Mucosa of gallbladder (tissue), 1 donor: ENCODE results near the gene FGD2. TPM values are rescaled to one million over a fixed set of nuclear protein-coding genes. Genes with fewer than 3 reads are reported as not detected.

ENCODE experiments used
- DNase-seq: peaks from one replicate; pipeline ENCODE4 v3.0.0-alpha.2; 2020; ENCODE audit warnings: low spot score
- total RNA-seq: library from RNA; stranded (reverse); gene quantifications from one replicate; pipeline ENCODE4 v1.2.1, GENCODE V29; 2021
- donor health status: DM: no; HTN: no; CAD: no.

FGD2 gene
- total RNA-seq, 1 donor from 2014 or later = 20.5 TPM

GRCh38 chr6:37018198-37019064, 13.0 kb downstream of the FGD2 start:
- peak; percentile 92 for DNase-seq

- DNase-seq = no peak
Measured at GRCh38 chr6:37019065-37019450, 13.6 kb downstream of the FGD2 start.

GRCh38 chr6:37020381-37020780, 14.9 kb downstream of the FGD2 start:
- peak; percentile 42 for DNase-seq

- DNase-seq = no peak
Measured at GRCh38 chr6:37020812-37021211, 15.4 kb downstream of the FGD2 start.

GRCh38 chr6:37021356-37022129, 16.1 kb downstream of the FGD2 start:
- DNase-seq = no peak

GRCh38 chr6:37022135-37022863, 16.8 kb downstream of the FGD2 start:
- DNase-seq = no peak

GRCh38 chr6:37024656-37025337, 19.3 kb downstream of the FGD2 start:
- peak; percentile 85 for DNase-seq

- no peak for DNase-seq
Measured at GRCh38 chr6:37025621-37026466, 20.4 kb downstream of the FGD2 start.

GRCh38 chr6:37027036-37027720, 21.7 kb downstream of the FGD2 start:
- no peak for DNase-seq

- DNase-seq = no peak
Measured at GRCh38 chr6:37027811-37028469, 22.5 kb downstream of the FGD2 start.

GRCh38 chr6:37029249-37029971, 24.0 kb downstream of the FGD2 start:
- DNase-seq = peak; percentile 74

- DNase-seq = no peak
Measured at GRCh38 chr6:37030599-37030998, 25.1 kb downstream of the FGD2 start.

- DNase-seq = no peak
Measured at GRCh38 chr6:37032239-37032638, 26.8 kb downstream of the FGD2 start.

GRCh38 chr6:37033255-37033654, 27.8 kb downstream of the FGD2 start:
- DNase-seq = no peak

- no peak for DNase-seq
Measured at GRCh38 chr6:37033819-37034795, 28.7 kb downstream of the FGD2 start.

- DNase-seq = no peak
Measured at GRCh38 chr6:37036146-37036545, 30.7 kb downstream of the FGD2 start.
